ENCODE measurements around the gene HEXIM2. TPM values are rescaled to one million over a fixed set of nuclear protein-coding genes. Genes with fewer than 3 reads are reported as not detected.

Gene HEXIM2
- total and polyA plus RNA-seq, 2 of the 13 experiments (the other 11 are each of a cell fraction or from before 2014, with no cell fraction given): 27.1 to 32.4 TPM

DNA sequence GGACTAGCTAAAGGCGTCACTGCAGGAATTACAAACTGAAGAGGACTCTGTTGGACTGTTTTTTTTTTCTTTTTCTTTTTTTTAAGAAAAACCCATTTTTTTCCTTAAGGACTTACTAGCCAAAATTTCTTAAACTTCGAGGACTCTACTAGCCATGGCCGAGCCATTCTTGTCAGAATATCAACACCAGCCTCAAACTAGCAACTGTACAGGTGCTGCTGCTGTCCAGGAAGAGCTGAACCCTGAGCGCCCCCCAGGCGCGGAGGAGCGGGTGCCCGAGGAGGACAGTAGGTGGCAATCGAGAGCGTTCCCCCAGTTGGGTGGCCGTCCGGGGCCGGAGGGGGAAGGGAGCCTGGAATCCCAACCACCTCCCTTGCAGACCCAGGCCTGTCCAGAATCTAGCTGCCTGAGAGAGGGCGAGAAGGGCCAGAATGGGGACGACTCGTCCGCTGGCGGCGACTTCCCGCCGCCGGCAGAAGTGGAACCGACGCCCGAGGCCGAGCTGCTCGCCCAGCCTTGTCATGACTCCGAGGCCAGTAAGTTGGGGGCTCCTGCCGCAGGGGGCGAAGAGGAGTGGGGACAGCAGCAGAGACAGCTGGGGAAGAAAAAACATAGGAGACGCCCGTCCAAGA is 12.5 kb upstream of the HEXIM2 start (continued):
- TF ChIP-seq, protein P1, sequence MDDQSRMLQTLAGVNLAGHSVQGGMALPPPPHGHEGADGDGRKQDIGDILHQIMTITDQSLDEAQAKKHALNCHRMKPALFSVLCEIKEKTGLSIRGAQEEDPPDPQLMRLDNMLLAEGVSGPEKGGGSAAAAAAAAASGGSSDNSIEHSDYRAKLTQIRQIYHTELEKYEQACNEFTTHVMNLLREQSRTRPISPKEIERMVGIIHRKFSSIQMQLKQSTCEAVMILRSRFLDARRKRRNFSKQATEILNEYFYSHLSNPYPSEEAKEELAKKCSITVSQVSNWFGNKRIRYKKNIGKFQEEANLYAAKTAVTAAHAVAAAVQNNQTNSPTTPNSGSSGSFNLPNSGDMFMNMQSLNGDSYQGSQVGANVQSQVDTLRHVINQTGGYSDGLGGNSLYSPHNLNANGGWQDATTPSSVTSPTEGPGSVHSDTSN (CRISPR knock-in tag; IDR thresholded peaks at IDR 0.05; ENCODE audit: borderline replicate concordance): no peak
- TF ChIP-seq PHF8 (CRISPR knock-in tag; IDR thresholded peaks at IDR 0.05): 0 out of 2 replicates have a peak, but pooled peaks have one; percentile 57
- TF ChIP-seq ARNT2 (CRISPR knock-in tag; IDR thresholded peaks at IDR 0.05; ENCODE audit: low read depth): 0 out of 2 replicates have a peak, but pooled peaks have one; percentile 66
- no peak for TF ChIP-seq ZNF460 (CRISPR knock-in tag; IDR thresholded peaks at IDR 0.05; ENCODE audit: borderline replicate concordance)
- TF ChIP-seq, protein P2, sequence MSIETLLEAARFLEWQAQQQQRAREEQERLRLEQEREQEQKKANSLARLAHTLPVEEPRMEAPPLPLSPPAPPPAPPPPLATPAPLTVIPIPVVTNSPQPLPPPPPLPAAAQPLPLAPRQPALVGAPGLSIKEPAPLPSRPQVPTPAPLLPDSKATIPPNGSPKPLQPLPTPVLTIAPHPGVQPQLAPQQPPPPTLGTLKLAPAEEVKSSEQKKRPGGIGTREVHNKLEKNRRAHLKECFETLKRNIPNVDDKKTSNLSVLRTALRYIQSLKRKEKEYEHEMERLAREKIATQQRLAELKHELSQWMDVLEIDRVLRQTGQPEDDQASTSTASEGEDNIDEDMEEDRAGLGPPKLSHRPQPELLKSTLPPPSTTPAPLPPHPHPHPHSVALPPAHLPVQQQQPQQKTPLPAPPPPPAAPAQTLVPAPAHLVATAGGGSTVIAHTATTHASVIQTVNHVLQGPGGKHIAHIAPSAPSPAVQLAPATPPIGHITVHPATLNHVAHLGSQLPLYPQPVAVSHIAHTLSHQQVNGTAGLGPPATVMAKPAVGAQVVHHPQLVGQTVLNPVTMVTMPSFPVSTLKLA (IDR thresholded peaks at IDR 0.05): no peak
- TF ChIP-seq, protein P3, sequence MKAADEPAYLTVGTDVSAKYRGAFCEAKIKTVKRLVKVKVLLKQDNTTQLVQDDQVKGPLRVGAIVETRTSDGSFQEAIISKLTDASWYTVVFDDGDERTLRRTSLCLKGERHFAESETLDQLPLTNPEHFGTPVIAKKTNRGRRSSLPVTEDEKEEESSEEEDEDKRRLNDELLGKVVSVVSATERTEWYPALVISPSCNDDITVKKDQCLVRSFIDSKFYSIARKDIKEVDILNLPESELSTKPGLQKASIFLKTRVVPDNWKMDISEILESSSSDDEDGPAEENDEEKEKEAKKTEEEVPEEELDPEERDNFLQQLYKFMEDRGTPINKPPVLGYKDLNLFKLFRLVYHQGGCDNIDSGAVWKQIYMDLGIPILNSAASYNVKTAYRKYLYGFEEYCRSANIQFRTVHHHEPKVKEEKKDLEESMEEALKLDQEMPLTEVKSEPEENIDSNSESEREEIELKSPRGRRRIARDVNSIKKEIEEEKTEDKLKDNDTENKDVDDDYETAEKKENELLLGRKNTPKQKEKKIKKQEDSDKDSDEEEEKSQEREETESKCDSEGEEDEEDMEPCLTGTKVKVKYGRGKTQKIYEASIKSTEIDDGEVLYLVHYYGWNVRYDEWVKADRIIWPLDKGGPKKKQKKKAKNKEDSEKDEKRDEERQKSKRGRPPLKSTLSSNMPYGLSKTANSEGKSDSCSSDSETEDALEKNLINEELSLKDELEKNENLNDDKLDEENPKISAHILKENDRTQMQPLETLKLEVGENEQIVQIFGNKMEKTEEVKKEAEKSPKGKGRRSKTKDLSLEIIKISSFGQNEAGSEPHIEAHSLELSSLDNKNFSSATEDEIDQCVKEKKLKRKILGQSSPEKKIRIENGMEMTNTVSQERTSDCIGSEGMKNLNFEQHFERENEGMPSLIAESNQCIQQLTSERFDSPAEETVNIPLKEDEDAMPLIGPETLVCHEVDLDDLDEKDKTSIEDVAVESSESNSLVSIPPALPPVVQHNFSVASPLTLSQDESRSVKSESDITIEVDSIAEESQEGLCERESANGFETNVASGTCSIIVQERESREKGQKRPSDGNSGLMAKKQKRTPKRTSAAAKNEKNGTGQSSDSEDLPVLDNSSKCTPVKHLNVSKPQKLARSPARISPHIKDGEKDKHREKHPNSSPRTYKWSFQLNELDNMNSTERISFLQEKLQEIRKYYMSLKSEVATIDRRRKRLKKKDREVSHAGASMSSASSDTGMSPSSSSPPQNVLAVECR (CRISPR knock-in tag; IDR thresholded peaks at IDR 0.05; ENCODE audit: borderline replicate concordance): no peak
- TF ChIP-seq MEF2D (CRISPR knock-in tag; IDR thresholded peaks at IDR 0.05): no peak
- no peak for TF ChIP-seq SP1 (IDR thresholded peaks at IDR 0.05)
- peak; percentile 51 for TF ChIP-seq SP1 (CRISPR knock-in tag; IDR thresholded peaks at IDR 0.05)
- TF ChIP-seq ZNF546 (CRISPR knock-in tag; conservative IDR thresholded peaks at IDR 0.05): no peak
- no peak; the same call in 1 of the 2 replicates for TF ChIP-seq ZNF333 (CRISPR knock-in tag; IDR thresholded peaks at IDR 0.05; ENCODE audit: borderline replicate concordance)
- TF ChIP-seq CCAR2 (optimal IDR thresholded peaks at IDR 0.05; ENCODE audit: low read depth, low read length): no peak
- TF ChIP-seq, protein P4, sequence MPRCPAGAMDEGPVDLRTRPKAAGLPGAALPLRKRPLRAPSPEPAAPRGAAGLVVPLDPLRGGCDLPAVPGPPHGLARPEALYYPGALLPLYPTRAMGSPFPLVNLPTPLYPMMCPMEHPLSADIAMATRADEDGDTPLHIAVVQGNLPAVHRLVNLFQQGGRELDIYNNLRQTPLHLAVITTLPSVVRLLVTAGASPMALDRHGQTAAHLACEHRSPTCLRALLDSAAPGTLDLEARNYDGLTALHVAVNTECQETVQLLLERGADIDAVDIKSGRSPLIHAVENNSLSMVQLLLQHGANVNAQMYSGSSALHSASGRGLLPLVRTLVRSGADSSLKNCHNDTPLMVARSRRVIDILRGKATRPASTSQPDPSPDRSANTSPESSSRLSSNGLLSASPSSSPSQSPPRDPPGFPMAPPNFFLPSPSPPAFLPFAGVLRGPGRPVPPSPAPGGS (CRISPR knock-in tag; IDR thresholded peaks at IDR 0.05): no peak
- no peak for TF ChIP-seq SNRNP70 (IDR thresholded peaks at IDR 0.05; ENCODE audit: low read depth, low read length)
- no peak; the same call in 1 of the 2 replicates for TF ChIP-seq ZNF766 (CRISPR knock-in tag; IDR thresholded peaks at IDR 0.05; ENCODE audit: borderline replicate concordance)
- no peak for TF ChIP-seq PAF1 (CRISPR knock-in tag; IDR thresholded peaks at IDR 0.05)
- TF ChIP-seq NFYC (CRISPR knock-in tag; IDR thresholded peaks at IDR 0.05): 0 out of 2 replicates have a peak, but pooled peaks have one; percentile 5
- TF ChIP-seq ZFAT (CRISPR knock-in tag; conservative IDR thresholded peaks at IDR 0.05): no peak
- no peak for TF ChIP-seq FOXK2 (IDR thresholded peaks at IDR 0.05)
- TF ChIP-seq, protein P5, sequence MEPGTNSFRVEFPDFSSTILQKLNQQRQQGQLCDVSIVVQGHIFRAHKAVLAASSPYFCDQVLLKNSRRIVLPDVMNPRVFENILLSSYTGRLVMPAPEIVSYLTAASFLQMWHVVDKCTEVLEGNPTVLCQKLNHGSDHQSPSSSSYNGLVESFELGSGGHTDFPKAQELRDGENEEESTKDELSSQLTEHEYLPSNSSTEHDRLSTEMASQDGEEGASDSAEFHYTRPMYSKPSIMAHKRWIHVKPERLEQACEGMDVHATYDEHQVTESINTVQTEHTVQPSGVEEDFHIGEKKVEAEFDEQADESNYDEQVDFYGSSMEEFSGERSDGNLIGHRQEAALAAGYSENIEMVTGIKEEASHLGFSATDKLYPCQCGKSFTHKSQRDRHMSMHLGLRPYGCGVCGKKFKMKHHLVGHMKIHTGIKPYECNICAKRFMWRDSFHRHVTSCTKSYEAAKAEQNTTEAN (CRISPR knock-in tag; conservative IDR thresholded peaks at IDR 0.05): peak; percentile 43; the same call in 1 of the 2 replicates
- no peak for TF ChIP-seq ZNF10 (CRISPR knock-in tag; IDR thresholded peaks at IDR 0.05; ENCODE audit: borderline replicate concordance, low read depth)
